HEK293 (cell line): ENCODE results near the gene MED8.

Source experiments
- ATF2 ChIP-seq: fragments of 450-650 bp; formaldehyde crosslinking; IDR thresholded peaks from 2 replicates; pipeline ENCODE4 v1.5.1; 2016; ENCODE audit warnings: missing biosample characterization, missing genetic modification characterization, low read depth
- KLF10 ChIP-seq: fragments of 450-650 bp; IDR thresholded peaks from 2 replicates; pipeline ENCODE4 v1.5.1; 2018; ENCODE audit warnings: missing biosample characterization, mild to moderate bottlenecking, missing genetic modification characterization
- KLF9 ChIP-seq: fragments of 450-650 bp; formaldehyde crosslinking; IDR thresholded peaks from 2 replicates; pipeline ENCODE4 v1.5.1; 2016; ENCODE audit warnings: missing biosample characterization, missing genetic modification characterization, low read depth
- MYNN ChIP-seq: fragments of 450-650 bp; formaldehyde crosslinking; IDR thresholded peaks from 2 replicates; pipeline ENCODE4 v1.5.1; 2016; ENCODE audit warnings: missing biosample characterization, missing genetic modification characterization, borderline replicate concordance
- OVOL3 ChIP-seq: fragments of 450-650 bp; formaldehyde crosslinking; IDR thresholded peaks from 2 replicates; pipeline ENCODE4 v1.5.1; 2016; ENCODE audit warnings: missing biosample characterization, missing genetic modification characterization
- SALL2 ChIP-seq: fragments of 450-650 bp; formaldehyde crosslinking; IDR thresholded peaks from 2 replicates; pipeline ENCODE4 v1.5.0; 2017; ENCODE audit warnings: missing biosample characterization, mild to moderate bottlenecking, missing genetic modification characterization, borderline replicate concordance
- SCRT1 ChIP-seq: fragments of 450-650 bp; formaldehyde crosslinking; IDR thresholded peaks from 2 replicates; pipeline ENCODE4 v1.5.1; 2016; ENCODE audit warnings: missing biosample characterization, missing genetic modification characterization, borderline replicate concordance
- SP2 ChIP-seq: fragments of 450-650 bp; formaldehyde crosslinking; IDR thresholded peaks from 2 replicates; pipeline ENCODE4 v1.5.1; 2016; ENCODE audit warnings: missing biosample characterization, missing genetic modification characterization
- ZNF121 ChIP-seq: fragments of 450-650 bp; formaldehyde crosslinking; IDR thresholded peaks from 2 replicates; pipeline ENCODE4 v1.5.1; 2016; ENCODE audit warnings: missing biosample characterization, missing genetic modification characterization
- ZNF138 ChIP-seq: fragments of 450-650 bp; formaldehyde crosslinking; IDR thresholded peaks from 2 replicates; pipeline ENCODE4 v1.5.1; 2016; ENCODE audit warnings: missing biosample characterization, missing genetic modification characterization, borderline replicate concordance
- ZNF157 ChIP-seq: fragments of 450-650 bp; formaldehyde crosslinking; IDR thresholded peaks from 2 replicates; pipeline ENCODE4 v1.5.1; 2016; ENCODE audit warnings: missing biosample characterization, missing genetic modification characterization
- ZNF23 ChIP-seq: fragments of 450-650 bp; formaldehyde crosslinking; IDR thresholded peaks from 2 replicates; pipeline ENCODE4 v1.5.1; 2016; ENCODE audit warnings: missing biosample characterization, missing genetic modification characterization, borderline replicate concordance
- ZNF26 ChIP-seq: fragments of 450-650 bp; formaldehyde crosslinking; IDR thresholded peaks from 2 replicates; pipeline ENCODE4 v1.5.1; 2016; ENCODE audit warnings: missing biosample characterization, missing genetic modification characterization
- ZNF366 ChIP-seq: fragments of 450-650 bp; formaldehyde crosslinking; conservative IDR thresholded peaks from 2 replicates; pipeline ENCODE4 v1.5.1; 2016; ENCODE audit warnings: missing biosample characterization, missing genetic modification characterization
- ZNF37A ChIP-seq: fragments of 450-650 bp; IDR thresholded peaks from 2 replicates; pipeline ENCODE4 v1.5.1; 2018; ENCODE audit warnings: missing biosample characterization, missing genetic modification characterization
- ZNF514 ChIP-seq: fragments of 450-650 bp; formaldehyde crosslinking; IDR thresholded peaks from 2 replicates; pipeline ENCODE4 v1.5.1; 2016; ENCODE audit warnings: missing biosample characterization, missing genetic modification characterization
- ZNF549 ChIP-seq: fragments of 450-650 bp; IDR thresholded peaks from 2 replicates; pipeline ENCODE4 v1.5.1; 2018; ENCODE audit warnings: missing biosample characterization, missing genetic modification characterization, mild to moderate bottlenecking, inconsistent platforms, moderate library complexity
- ZNF555 ChIP-seq: fragments of 450-650 bp; formaldehyde crosslinking; conservative IDR thresholded peaks from 2 replicates; pipeline ENCODE4 v1.5.1; 2017; ENCODE audit warnings: missing biosample characterization, mild to moderate bottlenecking, missing genetic modification characterization, inconsistent platforms
- ZNF558 ChIP-seq: fragments of 450-650 bp; formaldehyde crosslinking; IDR thresholded peaks from 2 replicates; pipeline ENCODE4 v1.5.1; 2016; ENCODE audit warnings: missing biosample characterization, missing genetic modification characterization
- ZNF621 ChIP-seq: fragments of 450-650 bp; formaldehyde crosslinking; IDR thresholded peaks from 2 replicates; pipeline ENCODE4 v1.5.1; 2017; ENCODE audit warnings: missing biosample characterization, missing genetic modification characterization
- ZNF660 ChIP-seq: fragments of 450-650 bp; IDR thresholded peaks from 2 replicates; pipeline ENCODE4 v1.5.1; 2018; ENCODE audit warnings: missing biosample characterization, mild to moderate bottlenecking, missing genetic modification characterization
- ZNF830 ChIP-seq: fragments of 450-650 bp; IDR thresholded peaks from 2 replicates; pipeline ENCODE4 v1.5.0; 2018; ENCODE audit warnings: missing biosample characterization, missing genetic modification characterization, low read depth, mild to moderate bottlenecking, moderate library complexity
- TF ChIP-seq, protein P1 (sequence below): fragments of 450-650 bp; formaldehyde crosslinking; IDR thresholded peaks from 2 replicates; pipeline ENCODE4 v1.5.1; 2016; ENCODE audit warnings: missing biosample characterization, missing genetic modification characterization
- TF ChIP-seq, protein P2 (sequence below): fragments of 450-650 bp; formaldehyde crosslinking; IDR thresholded peaks from 2 replicates; pipeline ENCODE4 v1.5.1; 2016; ENCODE audit warnings: missing biosample characterization, missing genetic modification characterization
- TF ChIP-seq, protein P3 (sequence below): fragments of 450-650 bp; formaldehyde crosslinking; IDR thresholded peaks from 2 replicates; pipeline ENCODE4 v1.5.1; 2016; ENCODE audit warnings: missing biosample characterization, missing genetic modification characterization
- TF ChIP-seq, protein P4 (sequence below): fragments of 450-650 bp; formaldehyde crosslinking; IDR thresholded peaks from 2 replicates; pipeline ENCODE4 v1.5.1; 2017; ENCODE audit warnings: missing biosample characterization, missing genetic modification characterization
- TF ChIP-seq, protein P5 (sequence below): fragments of 450-650 bp; formaldehyde crosslinking; IDR thresholded peaks from 2 replicates; pipeline ENCODE4 v1.5.1; 2017; ENCODE audit warnings: missing biosample characterization, missing genetic modification characterization

The MED8 gene

GRCh38 chr1:43367904-43368645, 21.5 kb downstream of the MED8 start, which contains the start of gene ELOVL1 (continued):
- TF ChIP-seq ZNF157 (tag by site-specific recombination) (no peak), ZNF660 (tag by site-specific recombination) (peak; percentile 73; the same call in 1 of the 2 replicates), KLF9 (tag by site-specific recombination) (no peak; the same call in none of the 2 replicates), ZNF621 (tag by site-specific recombination) (no peak), ZNF366 (no peak), ZNF121 (tag by site-specific recombination) (peak; percentile 89), ZNF138 (no peak), ZNF26 (tag by site-specific recombination) (no peak), SP2 (tag by site-specific recombination) (peak; percentile 33), ATF2 (tag by site-specific recombination) (no peak), MYNN (tag by site-specific recombination) (no peak), ZNF549 (tag by site-specific recombination) (no peak), SCRT1 (tag by site-specific recombination) (peak; percentile 61; the same call in 1 of the 2 replicates), ZNF37A (no peak), ZNF514 (no peak), KLF10 (tag by site-specific recombination) (peak; percentile 87), ZNF558 (tag by site-specific recombination) (no peak), ZNF555 (tag by site-specific recombination) (no peak), OVOL3 (tag by site-specific recombination) (no peak), SALL2 (no peak), ZNF830 (tag by site-specific recombination) (no peak), ZNF23 (tag by site-specific recombination) (no peak)
- TF ChIP-seq, protein P1, sequence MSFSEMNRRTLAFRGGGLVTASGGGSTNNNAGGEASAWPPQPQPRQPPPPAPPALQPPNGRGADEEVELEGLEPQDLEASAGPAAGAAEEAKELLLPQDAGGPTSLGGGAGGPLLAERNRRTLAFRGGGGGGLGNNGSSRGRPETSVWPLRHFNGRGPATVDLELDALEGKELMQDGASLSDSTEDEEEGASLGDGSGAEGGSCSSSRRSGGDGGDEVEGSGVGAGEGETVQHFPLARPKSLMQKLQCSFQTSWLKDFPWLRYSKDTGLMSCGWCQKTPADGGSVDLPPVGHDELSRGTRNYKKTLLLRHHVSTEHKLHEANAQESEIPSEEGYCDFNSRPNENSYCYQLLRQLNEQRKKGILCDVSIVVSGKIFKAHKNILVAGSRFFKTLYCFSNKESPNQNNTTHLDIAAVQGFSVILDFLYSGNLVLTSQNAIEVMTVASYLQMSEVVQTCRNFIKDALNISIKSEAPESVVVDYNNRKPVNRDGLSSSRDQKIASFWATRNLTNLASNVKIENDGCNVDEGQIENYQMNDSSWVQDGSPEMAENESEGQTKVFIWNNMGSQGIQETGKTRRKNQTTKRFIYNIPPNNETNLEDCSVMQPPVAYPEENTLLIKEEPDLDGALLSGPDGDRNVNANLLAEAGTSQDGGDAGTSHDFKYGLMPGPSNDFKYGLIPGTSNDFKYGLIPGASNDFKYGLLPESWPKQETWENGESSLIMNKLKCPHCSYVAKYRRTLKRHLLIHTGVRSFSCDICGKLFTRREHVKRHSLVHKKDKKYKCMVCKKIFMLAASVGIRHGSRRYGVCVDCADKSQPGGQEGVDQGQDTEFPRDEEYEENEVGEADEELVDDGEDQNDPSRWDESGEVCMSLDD (tag by site-specific recombination) = no peak
- TF ChIP-seq, protein P2, sequence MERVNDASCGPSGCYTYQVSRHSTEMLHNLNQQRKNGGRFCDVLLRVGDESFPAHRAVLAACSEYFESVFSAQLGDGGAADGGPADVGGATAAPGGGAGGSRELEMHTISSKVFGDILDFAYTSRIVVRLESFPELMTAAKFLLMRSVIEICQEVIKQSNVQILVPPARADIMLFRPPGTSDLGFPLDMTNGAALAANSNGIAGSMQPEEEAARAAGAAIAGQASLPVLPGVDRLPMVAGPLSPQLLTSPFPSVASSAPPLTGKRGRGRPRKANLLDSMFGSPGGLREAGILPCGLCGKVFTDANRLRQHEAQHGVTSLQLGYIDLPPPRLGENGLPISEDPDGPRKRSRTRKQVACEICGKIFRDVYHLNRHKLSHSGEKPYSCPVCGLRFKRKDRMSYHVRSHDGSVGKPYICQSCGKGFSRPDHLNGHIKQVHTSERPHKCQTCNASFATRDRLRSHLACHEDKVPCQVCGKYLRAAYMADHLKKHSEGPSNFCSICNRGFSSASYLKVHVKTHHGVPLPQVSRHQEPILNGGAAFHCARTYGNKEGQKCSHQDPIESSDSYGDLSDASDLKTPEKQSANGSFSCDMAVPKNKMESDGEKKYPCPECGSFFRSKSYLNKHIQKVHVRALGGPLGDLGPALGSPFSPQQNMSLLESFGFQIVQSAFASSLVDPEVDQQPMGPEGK (tag by site-specific recombination) = peak; percentile 81
- TF ChIP-seq, protein P3, sequence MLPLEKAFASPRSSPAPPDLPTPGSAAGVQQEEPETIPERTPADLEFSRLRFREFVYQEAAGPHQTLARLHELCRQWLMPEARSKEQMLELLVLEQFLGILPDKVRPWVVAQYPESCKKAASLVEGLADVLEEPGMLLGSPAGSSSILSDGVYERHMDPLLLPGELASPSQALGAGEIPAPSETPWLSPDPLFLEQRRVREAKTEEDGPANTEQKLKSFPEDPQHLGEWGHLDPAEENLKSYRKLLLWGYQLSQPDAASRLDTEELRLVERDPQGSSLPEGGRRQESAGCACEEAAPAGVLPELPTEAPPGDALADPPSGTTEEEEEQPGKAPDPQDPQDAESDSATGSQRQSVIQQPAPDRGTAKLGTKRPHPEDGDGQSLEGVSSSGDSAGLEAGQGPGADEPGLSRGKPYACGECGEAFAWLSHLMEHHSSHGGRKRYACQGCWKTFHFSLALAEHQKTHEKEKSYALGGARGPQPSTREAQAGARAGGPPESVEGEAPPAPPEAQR (tag by site-specific recombination) = no peak
- TF ChIP-seq, protein P4, sequence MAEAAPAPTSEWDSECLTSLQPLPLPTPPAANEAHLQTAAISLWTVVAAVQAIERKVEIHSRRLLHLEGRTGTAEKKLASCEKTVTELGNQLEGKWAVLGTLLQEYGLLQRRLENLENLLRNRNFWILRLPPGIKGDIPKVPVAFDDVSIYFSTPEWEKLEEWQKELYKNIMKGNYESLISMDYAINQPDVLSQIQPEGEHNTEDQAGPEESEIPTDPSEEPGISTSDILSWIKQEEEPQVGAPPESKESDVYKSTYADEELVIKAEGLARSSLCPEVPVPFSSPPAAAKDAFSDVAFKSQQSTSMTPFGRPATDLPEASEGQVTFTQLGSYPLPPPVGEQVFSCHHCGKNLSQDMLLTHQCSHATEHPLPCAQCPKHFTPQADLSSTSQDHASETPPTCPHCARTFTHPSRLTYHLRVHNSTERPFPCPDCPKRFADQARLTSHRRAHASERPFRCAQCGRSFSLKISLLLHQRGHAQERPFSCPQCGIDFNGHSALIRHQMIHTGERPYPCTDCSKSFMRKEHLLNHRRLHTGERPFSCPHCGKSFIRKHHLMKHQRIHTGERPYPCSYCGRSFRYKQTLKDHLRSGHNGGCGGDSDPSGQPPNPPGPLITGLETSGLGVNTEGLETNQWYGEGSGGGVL (tag by site-specific recombination) = peak; percentile 73
- TF ChIP-seq, protein P5, sequence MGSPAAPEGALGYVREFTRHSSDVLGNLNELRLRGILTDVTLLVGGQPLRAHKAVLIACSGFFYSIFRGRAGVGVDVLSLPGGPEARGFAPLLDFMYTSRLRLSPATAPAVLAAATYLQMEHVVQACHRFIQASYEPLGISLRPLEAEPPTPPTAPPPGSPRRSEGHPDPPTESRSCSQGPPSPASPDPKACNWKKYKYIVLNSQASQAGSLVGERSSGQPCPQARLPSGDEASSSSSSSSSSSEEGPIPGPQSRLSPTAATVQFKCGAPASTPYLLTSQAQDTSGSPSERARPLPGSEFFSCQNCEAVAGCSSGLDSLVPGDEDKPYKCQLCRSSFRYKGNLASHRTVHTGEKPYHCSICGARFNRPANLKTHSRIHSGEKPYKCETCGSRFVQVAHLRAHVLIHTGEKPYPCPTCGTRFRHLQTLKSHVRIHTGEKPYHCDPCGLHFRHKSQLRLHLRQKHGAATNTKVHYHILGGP (tag by site-specific recombination) = no peak
